Activated B cell treated with CpG ODN at 0.5 μM for 24 hours (primary cell): ENCODE results near the gene MED23. TPM values are rescaled to one million over a fixed set of nuclear protein-coding genes. Genes with fewer than 3 reads are reported as not detected.
A peak's percentile ranks its signal among the peaks of the same experiment; 100 is the strongest.

Experiments
- ATAC-seq: fragments of 200-7000 bp; cut with Tn5 transposase; one replicate; pipeline ENCODE4 v1.10.0; 2021; ENCODE audit warnings: low read depth, mild to moderate bottlenecking, moderate library complexity
- CTCF ChIA-PET: fragments of 350-600 bp; sonication (Branson Sonifier 250); formaldehyde crosslinking; loops from one replicate; lab custom pipeline; 2021; ENCODE audit warnings: antibody characterized with exemption; lab: Charles Lee
- POLR2A ChIA-PET: fragments of 350-600 bp; sonication (Branson Sonifier 250); formaldehyde crosslinking; loops from one replicate; lab custom pipeline; 2021; ENCODE audit warnings: antibody characterized with exemption; lab: Charles Lee
- DNase-seq: peaks from one replicate; pipeline ENCODE4 v3.0.0; 2022
- H3K27ac Mint-ChIP-seq: one replicate; pipeline ENCODE4 v1.8.0; 2020; ENCODE audit warnings: mixed read lengths
- H3K27me3 Mint-ChIP-seq: one replicate; pipeline ENCODE4 v1.8.0; 2021; ENCODE audit warnings: mixed read lengths
- H3K36me3 Mint-ChIP-seq: one replicate; pipeline ENCODE4 v1.8.0; 2021; ENCODE audit warnings: low read depth, mixed read lengths
- H3K4me1 Mint-ChIP-seq: one replicate; pipeline ENCODE4 v1.8.0; 2021; ENCODE audit warnings: mixed read lengths
- H3K4me3 Mint-ChIP-seq: one replicate; pipeline ENCODE4 v1.8.0; 2020; ENCODE audit warnings: mild to moderate bottlenecking, mixed read lengths
- H3K9me3 Mint-ChIP-seq: one replicate; pipeline ENCODE4 v1.8.0; 2020; ENCODE audit warnings: mixed read lengths
- CTCF ChIP-seq: fragments of 200-600 bp; IDR thresholded peaks from one replicate; pipeline ENCODE4 v1.8.0; 2022; ENCODE audit warnings: antibody characterized with exemption, mild to moderate bottlenecking
- intact Hi-C: fragments of 100-400 bp; cut with micrococcal nuclease; formaldehyde crosslinking; loops from one replicate; pipeline ENCODE4 v1.15.1; 2024
- total RNA-seq: library from RNA; stranded (reverse); gene quantifications from 2 replicates; pipeline ENCODE4 v1.2.3, GENCODE V29; 2022

MED23 gene
- total RNA-seq, 1 donor from 2014 or later = 51.0 TPM

- Mint-ChIP-seq H3K9me3 (no peaks in the 10 kb centered on the region), H3K27ac (peak overlapping the region; percentile 94), H3K4me1 (peaks cover 31% of the 10 kb centered on the region), H3K36me3 (peaks cover 24% of the 10 kb centered on the region), H3K27me3 (no peaks in the 10 kb centered on the region), H3K4me3 (peak overlapping the region; percentile 99)
- ATAC-seq (no peak), DNase-seq (no peak)
- intact Hi-C loops = loop anchor here (1.0 to 5.0 kb wide), 10 partner anchors 55 to 1186 kb away; partner anchors contain the start of genes AKAP7, EPB41L2, RPS12 and STX7
- ChIA-PET CTCF (interaction anchor here (0.7 to 3.6 kb wide), 21 partner anchors 8 to 743 kb away, joined by 3 to 21 read pairs (median 5); partner anchors contain the start of gene ENPP3), POLR2A (interaction anchor here (0.7 to 1.5 kb wide), 4 partner anchors 9 to 61 kb away, joined by 3 to 6 read pairs (median 4); no protein-coding TSS in a partner anchor)
- TF ChIP-seq CTCF = no peak
Observed at GRCh38 chr6:131628726-131629125, 684 bp upstream of the MED23 start.

- DNase-seq = no peak
- intact Hi-C loops = no loop called here
- ChIA-PET POLR2A (no interaction called here), CTCF (interaction anchor here (0.6 kb wide), 1 partner anchor 14 kb away, joined by 3 read pairs; no protein-coding TSS in a partner anchor)
- no peak overlapping the region for H3K4me3 Mint-ChIP-seq
- H3K27me3 Mint-ChIP-seq = no peaks in the 10 kb centered on the region
- H3K36me3 Mint-ChIP-seq = peaks cover 78% of the 10 kb centered on the region
- no peak for TF ChIP-seq CTCF
- H3K9me3 Mint-ChIP-seq = no peaks in the 10 kb centered on the region
- no peak overlapping the region for H3K27ac Mint-ChIP-seq
- no peaks in the 10 kb centered on the region for H3K4me1 Mint-ChIP-seq
- no peak for ATAC-seq
Observed at GRCh38 chr6:131615275-131615674, 12.8 kb downstream of the MED23 start.

GRCh38 chr6:131613296-131613925 is 14.6 kb downstream of the MED23 start:
- intact Hi-C loops = no loop called here
- Mint-ChIP-seq H3K4me3 (no peak overlapping the region), H3K4me1 (no peaks in the 10 kb centered on the region), H3K9me3 (no peaks in the 10 kb centered on the region), H3K27ac (no peak overlapping the region), H3K36me3 (peaks cover 78% of the 10 kb centered on the region), H3K27me3 (no peaks in the 10 kb centered on the region)
- ChIA-PET POLR2A (no interaction called here), CTCF (no interaction called here)
- ATAC-seq (no peak), DNase-seq (no peak)
- no peak for TF ChIP-seq CTCF

GRCh38 chr6:131602781-131603312 is 25.2 kb downstream of the MED23 start:
- Mint-ChIP-seq H3K4me1 (no peaks in the 10 kb centered on the region), H3K27ac (no peak overlapping the region), H3K27me3 (no peaks in the 10 kb centered on the region), H3K36me3 (peaks cover 78% of the 10 kb centered on the region), H3K4me3 (no peak overlapping the region), H3K9me3 (no peaks in the 10 kb centered on the region)
- no peak for TF ChIP-seq CTCF
- DNase-seq (no peak), ATAC-seq (no peak)
- ChIA-PET POLR2A (no interaction called here), CTCF (no interaction called here)
- intact Hi-C loops = no loop called here

- no peak for DNase-seq
- Mint-ChIP-seq H3K4me1 (no peaks in the 10 kb centered on the region), H3K9me3 (no peaks in the 10 kb centered on the region), H3K36me3 (peaks cover 83% of the 10 kb centered on the region), H3K4me3 (no peak overlapping the region), H3K27me3 (no peaks in the 10 kb centered on the region), H3K27ac (no peak overlapping the region)
- CTCF ChIA-PET = interaction anchor here (0.7 to 0.9 kb wide), 2 partner anchors 9 to 15 kb away, joined by 3 read pairs; no protein-coding TSS in a partner anchor
- no peak for ATAC-seq
- intact Hi-C loops = no loop called here
- POLR2A ChIA-PET = no interaction called here
- TF ChIP-seq CTCF = no peak
Observed at GRCh38 chr6:131600716-131601115, 27.3 kb downstream of the MED23 start.
